ENCODE results near the gene ENTHD1. TPM values are rescaled to one million over a fixed set of nuclear protein-coding genes. Genes with fewer than 3 reads are reported as not detected.

ENTHD1 gene
- total RNA-seq, 1 experiment from 2014 or later, result not detected

DNA sequence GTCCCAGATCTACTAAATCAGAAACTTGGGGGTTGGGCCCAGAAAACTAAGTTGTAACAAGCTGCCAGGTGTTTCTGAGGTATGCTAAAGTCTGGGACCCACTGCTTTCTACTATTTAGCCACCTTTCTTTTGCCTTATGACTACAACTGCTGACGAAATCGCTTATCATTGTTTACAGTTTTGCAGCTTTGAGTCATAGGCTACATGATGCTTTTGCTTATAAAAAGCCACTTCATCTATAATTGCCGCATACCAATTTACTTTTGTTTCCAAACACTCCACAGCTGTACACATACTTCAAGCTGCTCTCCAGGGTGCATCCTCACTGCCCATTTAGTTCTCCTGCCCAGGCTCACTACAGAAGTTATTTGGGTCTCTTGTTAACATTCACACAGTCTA is 144.7 kb downstream of the ENTHD1 start:
- no peak overlapping the region for H3K56ac ChIP-seq (ENCODE audit: insufficient read length, low read depth, low read length)
- no peak overlapping the region for H2BK15ac ChIP-seq (ENCODE audit: low read depth, low read length)
- H2BK5ac ChIP-seq (ENCODE audit: insufficient read length, low read length), result no peak overlapping the region
- H3K9ac ChIP-seq (ENCODE audit: extremely low read depth, insufficient read length, low read length), result no peak overlapping the region
- no peaks in the 10 kb centered on the region for H3K36me3 Mint-ChIP-seq (ENCODE audit: insufficient read depth in 1 of 3, low read depth in 3 of 3)
- no peaks in the 10 kb centered on the region for H4K20me1 ChIP-seq (ENCODE audit: control insufficient read depth, insufficient read depth, insufficient read length)
- no peak for DNase-seq
- no peak overlapping the region for H3K14ac ChIP-seq (ENCODE audit: insufficient read depth, low read length)
- no peaks in the 10 kb centered on the region; the same call in 1 of the 2 replicates for H3K27me3 ChIP-seq (ENCODE audit: insufficient read depth, low read length)
- H3K27ac Mint-ChIP-seq, result no peak overlapping the region
- no peak overlapping the region for H2BK120ac ChIP-seq (ENCODE audit: low read depth, low read length, poor library complexity, severe bottlenecking)
- no peaks in the 10 kb centered on the region for H3K79me2 ChIP-seq (ENCODE audit: insufficient read depth, low read length)
- H3K4me1 Mint-ChIP-seq, result no peaks in the 10 kb centered on the region
- no CpG with 5 or more reads among the region's 3 CpGs for WGBS (ENCODE audit: extremely low coverage, insufficient read length, low lambda C conversion rate)
- no peak overlapping the region for H4K8ac ChIP-seq (replicated peaks; ENCODE audit: insufficient read length, low read depth, low read length)
- H3K9me3 Mint-ChIP-seq, result no peaks in the 10 kb centered on the region
- H4K5ac ChIP-seq (ENCODE audit: insufficient read length, low read depth, low read length), result no peak overlapping the region
- no peak overlapping the region for H3K4me2 ChIP-seq (ENCODE audit: insufficient read depth, insufficient read length, low read length)
- H3T11ph ChIP-seq (ENCODE audit: low read length), result no peak overlapping the region
- H3K23ac ChIP-seq (ENCODE audit: insufficient read length, low read depth, low read length), result no peak overlapping the region
- H2AFZ ChIP-seq (ENCODE audit: low read length), result no peak overlapping the region
- no peak overlapping the region for H3K4ac ChIP-seq (ENCODE audit: low read depth, low read length)
- H2BK12ac ChIP-seq (ENCODE audit: insufficient read length, low read depth, low read length), result no peak overlapping the region
- H3K4me1 ChIP-seq (ENCODE audit: insufficient read depth, low read length), result no peaks in the 10 kb centered on the region
- no peaks in the 10 kb centered on the region for H3K23me2 ChIP-seq (ENCODE audit: insufficient read length, low read depth, low read length, poor library complexity, severe bottlenecking)
- H3K27me3 Mint-ChIP-seq (ENCODE audit: low read depth), result peaks cover 24% of the 10 kb centered on the region
- no peaks in the 10 kb centered on the region for H3K9me3 ChIP-seq (ENCODE audit: control insufficient read depth, low read depth, low read length)
- H3K4me3 Mint-ChIP-seq, result no peak overlapping the region
- H3K79me1 ChIP-seq (ENCODE audit: insufficient read depth, low read depth, low read length, poor library complexity, severe bottlenecking), result no peaks in the 10 kb centered on the region
- H2AK5ac ChIP-seq (ENCODE audit: insufficient read length, low read length), result no peak overlapping the region
- no peak overlapping the region for H3K27ac ChIP-seq (ENCODE audit: insufficient read length, low read depth, low read length)
- no peak overlapping the region for H3K18ac ChIP-seq (ENCODE audit: insufficient read length, low read depth, low read length)
- no peak overlapping the region for H2BK20ac ChIP-seq (ENCODE audit: low read depth, low read length, poor library complexity, severe bottlenecking)
- TF ChIP-seq, protein P1, sequence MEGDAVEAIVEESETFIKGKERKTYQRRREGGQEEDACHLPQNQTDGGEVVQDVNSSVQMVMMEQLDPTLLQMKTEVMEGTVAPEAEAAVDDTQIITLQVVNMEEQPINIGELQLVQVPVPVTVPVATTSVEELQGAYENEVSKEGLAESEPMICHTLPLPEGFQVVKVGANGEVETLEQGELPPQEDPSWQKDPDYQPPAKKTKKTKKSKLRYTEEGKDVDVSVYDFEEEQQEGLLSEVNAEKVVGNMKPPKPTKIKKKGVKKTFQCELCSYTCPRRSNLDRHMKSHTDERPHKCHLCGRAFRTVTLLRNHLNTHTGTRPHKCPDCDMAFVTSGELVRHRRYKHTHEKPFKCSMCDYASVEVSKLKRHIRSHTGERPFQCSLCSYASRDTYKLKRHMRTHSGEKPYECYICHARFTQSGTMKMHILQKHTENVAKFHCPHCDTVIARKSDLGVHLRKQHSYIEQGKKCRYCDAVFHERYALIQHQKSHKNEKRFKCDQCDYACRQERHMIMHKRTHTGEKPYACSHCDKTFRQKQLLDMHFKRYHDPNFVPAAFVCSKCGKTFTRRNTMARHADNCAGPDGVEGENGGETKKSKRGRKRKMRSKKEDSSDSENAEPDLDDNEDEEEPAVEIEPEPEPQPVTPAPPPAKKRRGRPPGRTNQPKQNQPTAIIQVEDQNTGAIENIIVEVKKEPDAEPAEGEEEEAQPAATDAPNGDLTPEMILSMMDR (conservative IDR thresholded peaks at IDR 0.05), result no peak
- H4K91ac ChIP-seq (ENCODE audit: insufficient read length, low read depth, low read length), result no peak overlapping the region
